PC-3 (cell line): ENCODE data around the gene DNAH14.
"Not testable (repeated sequence)": the region's sequence is repeated elsewhere in the genome, so short reads cannot be mapped to it uniquely, and the experiment has no call there.

Experiments used
- CTCF ChIP-seq: fragments of 300-600 bp; sonication (generic); conservative IDR thresholded peaks from 2 replicates; pipeline ENCODE4 v1.5.1; 2017; ENCODE audit warnings: antibody characterized with exemption, low read depth, mild to moderate bottlenecking, low read length
- EZH2 ChIP-seq: fragments of 300-600 bp; sonication (generic); IDR thresholded peaks from one replicate; pipeline ENCODE4 v1.6.1; 2017; ENCODE audit warnings: antibody characterized with exemption, mild to moderate bottlenecking, low read length; ENCODE audit not compliant: unreplicated experiment
- EZH2phosphoT487 ChIP-seq: fragments of 300-600 bp; sonication (generic); IDR thresholded peaks from 2 replicates; pipeline ENCODE4 v1.6.1; 2018; ENCODE audit warnings: mild to moderate bottlenecking, antibody characterized with exemption, low read length, borderline replicate concordance

GRCh38 chr1:224881308-224881692, 48.2 kb upstream of the DNAH14 start:
- not testable (repeated sequence) for TF ChIP-seq CTCF, EZH2phosphoT487, EZH2
